HG03521 (cell line): ENCODE data around the gene CTIF.

ENCODE experiments used
- ATAC-seq: cut with Tn5 transposase; IDR thresholded peaks from one replicate; pipeline ENCODE4 v1.9.1; 2021; ENCODE audit warnings: mild to moderate bottlenecking, moderate library complexity; ENCODE audit not compliant: unreplicated experiment

CTIF gene

DNA sequence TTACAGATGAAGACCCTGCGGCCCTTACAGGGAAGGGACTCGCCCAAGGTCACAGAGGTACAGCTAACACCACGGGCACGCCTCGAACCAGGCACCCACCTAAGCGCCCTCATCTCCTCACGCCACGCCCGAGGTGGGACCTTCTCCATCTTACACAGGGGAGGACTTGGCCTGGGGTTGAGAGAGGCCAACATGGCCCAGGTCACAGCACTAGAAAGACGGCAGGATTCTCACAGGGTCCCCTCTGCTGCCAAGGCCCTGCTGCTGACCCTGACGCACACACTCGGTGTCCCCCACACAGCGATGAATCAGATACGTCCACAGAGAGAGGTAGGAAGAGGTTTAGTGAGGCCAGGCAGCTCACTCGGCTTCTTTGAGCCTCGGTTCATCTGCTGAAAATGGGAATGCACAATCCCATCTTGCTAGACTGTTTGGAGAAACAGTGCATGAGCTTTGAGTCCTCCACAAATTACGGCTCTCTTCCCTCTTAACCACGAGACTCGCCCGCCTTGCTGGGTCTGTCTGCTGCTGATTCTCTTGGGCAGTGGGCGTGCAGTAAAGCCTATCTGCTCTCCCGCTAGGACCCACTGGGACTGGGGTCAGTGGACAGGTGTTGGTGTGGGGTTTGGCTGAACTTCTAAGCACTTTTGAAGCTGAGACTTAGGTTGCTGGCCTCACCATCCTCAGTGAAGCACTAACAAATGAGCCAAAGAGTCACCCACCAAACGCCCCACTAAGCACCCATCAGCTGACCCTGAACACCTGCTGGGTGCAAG, 332.7 kb downstream of the CTIF start:
- ATAC-seq = no peak

DNA sequence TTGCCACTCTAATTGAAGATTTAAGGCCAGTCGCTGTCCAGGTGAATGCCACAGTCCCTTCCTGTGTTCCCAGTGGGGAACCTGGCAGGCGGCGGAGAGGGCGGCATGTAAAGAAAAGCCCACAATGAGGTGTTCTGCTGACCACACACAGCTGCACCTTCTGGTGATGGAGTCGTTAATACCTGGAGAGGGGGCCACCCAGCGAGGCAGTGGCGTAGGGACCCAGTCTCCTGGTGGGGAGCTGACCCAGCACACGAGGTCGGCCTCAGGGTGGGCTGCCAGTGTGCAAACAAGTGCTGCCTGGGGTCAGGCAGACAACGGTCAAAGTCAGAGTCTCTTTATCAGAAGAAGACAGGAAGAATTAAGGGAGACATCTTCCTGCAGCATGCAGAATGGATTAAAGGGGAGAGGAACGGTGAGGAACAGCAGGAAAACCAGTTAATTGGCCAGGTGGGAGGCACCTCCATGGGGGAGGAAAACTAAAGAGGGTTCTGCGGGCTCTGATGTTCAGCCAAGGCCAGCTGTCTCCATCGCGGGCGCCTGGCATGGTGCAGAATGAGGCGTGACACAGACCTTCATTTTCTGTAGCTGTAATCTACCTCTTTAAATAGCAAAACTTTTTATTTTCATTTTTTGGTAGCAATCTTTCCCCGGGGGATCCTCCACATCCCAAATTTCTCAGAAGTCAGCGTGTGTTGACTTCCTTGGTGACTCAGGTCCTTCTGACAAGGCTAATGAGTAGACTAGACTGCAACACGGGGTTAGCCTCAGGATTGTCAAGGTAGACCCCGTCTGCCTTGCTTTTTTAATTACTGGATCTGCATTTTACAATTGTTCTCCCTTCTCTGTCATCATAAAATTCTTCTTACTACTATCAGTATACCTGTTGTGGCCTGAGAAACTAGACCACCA, 333.7 kb downstream of the CTIF start:
- ATAC-seq = no peak

DNA sequence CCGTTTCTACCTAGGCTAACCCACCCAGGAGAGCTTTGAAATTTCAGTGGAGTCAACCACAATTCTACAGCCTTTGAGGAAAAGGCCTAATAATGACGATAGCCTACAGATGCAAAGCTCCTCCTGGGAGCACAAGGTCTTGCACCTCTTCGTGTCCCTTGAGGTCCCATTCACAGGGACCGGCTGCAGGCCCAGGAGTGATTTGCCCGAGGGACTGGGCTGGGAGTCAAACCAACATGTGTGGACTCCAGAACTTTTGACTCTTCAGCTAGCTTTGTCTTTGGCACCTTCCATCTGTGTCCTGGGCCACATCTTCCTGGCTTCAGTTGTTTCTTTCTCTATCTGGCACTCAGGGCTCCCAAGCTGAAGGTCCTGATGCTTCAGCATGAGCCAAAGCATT, 335.4 kb downstream of the CTIF start:
- no peak for ATAC-seq

DNA sequence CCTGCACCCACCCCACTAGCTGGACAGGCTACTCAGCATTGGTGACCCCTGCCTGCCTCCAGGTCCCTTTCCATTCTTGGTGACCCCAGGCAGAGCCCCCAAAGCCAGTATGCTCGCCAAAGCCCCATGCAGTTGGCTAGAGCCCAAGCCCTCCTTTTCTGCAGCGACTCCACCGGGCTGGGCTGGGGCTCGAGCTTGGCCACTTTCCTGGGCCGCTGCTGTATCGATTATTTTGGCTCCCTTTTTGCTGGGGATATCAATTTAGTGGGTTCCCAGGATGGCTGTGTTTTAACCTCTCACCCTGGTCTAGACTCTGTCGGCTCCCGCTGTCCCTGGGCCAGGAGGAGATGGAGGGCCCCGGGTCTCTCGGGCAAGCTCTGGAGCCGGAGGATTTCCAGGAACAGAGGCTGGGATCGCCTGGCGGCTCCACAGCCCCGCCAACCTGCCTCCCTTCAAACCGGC, 335.9 kb downstream of the CTIF start:
- ATAC-seq = no peak

DNA sequence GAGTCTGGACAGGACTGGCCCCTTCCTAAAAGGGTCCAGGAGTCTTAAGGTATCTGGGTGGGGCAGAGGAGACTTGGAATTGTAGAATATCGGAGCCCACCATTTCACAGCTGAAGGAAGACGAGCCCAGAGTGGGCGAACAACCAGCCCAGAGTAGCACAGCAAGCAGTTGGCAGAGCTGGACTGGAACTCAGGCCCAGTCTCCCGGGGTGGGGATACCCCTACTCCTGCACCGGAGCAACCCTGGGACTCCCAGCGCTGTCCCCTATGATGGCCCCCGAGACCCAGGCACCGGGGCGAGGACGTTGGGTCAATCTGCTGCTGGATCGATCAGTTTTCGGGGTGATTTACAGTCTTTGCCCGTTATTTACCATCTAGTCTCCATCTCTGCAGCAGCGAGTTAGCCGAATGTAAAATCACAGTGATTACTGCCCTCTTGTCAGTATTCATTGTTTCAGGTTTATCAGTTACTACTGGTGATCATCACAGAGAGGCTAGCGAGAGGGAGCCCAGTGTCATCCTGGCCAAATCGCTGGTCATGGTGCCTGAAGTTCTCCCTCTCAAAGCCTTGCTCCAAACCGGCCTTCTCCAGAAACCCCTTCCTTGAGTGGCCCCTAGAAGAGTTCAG, 336.6 kb downstream of the CTIF start:
- no peak for ATAC-seq

DNA sequence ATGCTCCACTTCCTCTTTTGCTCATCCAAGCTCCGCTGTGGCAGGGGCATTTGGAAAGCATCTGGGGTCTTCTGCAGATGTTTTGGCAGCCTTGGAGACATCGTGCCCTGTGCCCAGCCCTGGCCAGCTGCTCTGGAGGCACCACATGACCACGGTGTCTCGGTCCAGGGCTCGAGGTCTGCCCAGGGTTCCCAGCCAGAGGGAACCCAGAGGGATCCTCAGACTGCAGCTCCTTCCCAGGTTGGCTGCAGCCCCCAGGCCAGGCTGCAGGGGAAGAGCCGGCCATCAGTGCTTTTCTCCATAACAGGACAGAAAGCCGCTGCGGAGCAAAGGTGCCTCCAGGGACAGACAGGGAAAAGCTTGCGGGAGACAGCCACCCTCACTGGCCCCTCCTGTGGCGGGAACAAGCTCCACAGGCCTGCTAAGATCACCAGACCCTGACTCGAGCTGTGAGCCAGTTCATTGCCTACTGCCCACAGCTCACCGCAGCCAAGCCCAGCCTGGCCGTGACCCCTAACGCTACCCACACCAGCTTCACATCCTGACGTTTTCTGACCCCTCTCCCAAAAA, 337.2 kb downstream of the CTIF start:
- no peak for ATAC-seq

DNA sequence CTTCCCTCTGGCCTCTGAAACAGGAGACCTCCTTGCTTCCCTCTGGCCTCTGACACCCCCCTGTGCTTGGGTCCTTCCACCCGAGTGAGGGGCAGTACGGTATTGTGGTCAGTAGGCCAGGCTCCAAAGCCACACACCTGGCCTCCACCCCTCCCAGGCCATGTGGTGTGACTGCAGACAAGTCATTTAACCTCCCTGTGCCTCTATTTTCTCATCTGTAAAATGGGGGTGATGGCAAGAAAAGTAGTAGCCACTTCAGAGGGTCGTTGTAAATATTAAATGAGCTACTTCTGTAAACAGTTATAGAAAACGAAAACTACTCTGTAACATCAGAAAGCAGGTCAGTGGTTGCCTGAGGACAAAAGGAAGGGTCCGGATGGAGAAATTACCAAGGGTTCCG, 337.8 kb downstream of the CTIF start:
- ATAC-seq = no peak

DNA sequence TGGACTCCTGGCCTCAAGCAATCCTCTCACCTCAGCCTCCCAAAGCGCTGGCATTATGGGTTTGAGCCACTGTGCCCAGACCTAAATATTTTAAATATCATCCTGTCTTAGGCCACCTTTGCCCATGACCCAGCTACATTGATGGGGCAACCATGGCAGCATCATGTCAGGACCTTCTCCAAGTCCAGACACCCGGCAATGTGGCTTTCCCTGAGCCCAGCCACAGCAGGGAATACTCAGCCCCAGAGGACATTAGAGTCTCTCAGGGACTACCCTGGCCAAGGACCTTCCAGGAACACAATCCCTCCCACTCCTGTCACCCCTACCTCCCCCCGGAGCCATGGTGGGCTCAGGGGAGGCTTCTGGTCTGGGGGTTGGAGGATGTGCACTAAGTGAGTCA, 339.1 kb downstream of the CTIF start:
- ATAC-seq = no peak

DNA sequence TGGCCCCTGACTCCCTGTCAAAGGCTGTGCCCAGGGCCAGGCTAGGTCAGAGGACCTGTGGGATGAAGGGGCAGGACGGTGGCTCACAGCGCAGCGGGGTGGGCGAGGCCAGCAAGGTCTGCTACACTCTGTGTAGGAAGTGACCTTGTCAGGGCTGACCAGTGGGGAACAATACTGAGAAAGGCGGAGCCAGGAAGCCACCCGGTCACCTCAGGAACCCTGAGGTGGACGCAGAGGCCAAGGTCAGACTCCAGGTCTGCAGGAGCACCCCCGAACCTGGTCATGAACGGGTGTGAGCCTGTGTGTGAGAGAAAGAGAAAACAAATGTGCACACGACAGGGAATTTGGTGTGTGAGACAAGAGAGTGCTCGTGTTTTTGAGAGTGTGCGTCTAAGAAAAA, 339.6 kb downstream of the CTIF start:
- ATAC-seq = no peak

DNA sequence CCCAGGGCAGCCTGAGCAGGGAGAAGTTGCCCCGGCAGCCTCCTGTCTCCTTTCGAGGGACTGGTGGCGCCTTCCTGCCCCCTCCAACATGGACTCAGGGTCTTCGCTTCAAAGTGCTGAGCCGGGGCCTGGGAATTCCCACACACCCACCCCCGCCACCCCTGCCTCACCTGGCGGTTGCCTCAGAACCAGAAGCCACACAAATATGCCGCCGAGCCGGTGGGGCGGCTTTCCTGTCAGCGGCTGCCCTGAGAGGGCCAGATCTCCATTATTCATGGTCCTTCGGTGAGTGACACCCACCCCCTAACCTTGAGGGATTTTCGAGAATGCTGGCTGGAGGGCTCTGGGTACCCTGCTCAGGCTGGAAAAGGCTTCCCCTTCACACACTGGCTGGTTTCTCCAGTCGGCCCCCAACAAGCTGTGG, 340.2 kb downstream of the CTIF start:
- ATAC-seq = no peak

DNA sequence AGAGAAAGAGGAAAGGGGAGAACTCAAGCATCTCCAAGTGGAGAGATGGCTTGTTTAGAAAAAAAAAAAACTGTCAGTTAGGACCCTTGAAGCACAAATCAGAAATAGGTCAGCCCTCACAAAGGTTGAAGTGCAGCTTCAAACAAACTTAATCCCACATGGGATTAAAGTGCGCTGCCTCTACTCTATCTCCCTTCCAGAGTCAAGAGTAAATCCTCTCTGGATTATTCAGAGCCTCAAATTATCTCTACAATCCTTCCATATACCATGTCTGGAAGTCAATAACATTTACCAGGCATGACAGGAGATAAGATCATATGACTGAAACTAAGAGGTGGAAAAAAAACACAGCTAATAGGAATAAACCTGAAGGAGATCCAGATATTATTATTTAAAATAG, 342.1 kb downstream of the CTIF start:
- ATAC-seq = no peak

DNA sequence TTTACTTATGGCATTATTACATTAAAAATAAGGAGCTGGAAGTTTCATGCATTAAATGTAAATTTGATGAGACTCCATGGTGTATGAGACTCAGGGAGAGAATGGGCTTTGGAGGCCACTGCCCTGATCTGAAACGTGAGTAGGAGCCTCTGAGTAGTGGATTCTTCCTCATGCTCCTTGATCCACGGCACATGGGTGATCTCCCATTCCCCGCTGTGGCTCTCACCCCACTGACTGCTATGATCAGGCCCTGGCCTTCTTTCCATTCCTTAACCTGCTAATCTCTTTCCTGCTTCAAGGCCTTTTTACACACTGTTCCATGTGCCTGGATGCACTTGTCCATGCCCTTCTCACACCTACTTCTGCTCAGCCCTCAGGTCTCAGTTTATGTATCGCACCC, 343.5 kb downstream of the CTIF start:
- no peak for ATAC-seq

DNA sequence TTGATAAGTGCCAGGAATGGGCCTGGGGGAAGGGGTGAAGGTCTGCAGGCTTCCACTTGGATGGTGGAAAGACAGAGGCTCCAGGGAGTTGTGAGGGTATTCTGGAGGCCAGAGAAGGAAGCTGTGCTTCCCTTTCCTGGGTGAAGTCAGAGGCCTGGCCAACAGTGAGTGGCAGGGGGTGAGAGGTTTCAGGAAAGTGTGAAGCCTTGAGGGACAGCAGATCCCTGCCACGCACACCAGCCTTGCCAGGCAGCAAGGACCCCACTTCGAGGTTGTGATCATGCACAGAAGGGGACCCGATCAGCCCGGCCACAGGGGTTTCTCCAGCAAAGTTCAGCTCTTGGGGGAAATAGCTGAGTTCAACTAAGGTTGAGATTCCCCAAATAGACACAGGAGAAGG, 345.5 kb downstream of the CTIF start:
- ATAC-seq = no peak

DNA sequence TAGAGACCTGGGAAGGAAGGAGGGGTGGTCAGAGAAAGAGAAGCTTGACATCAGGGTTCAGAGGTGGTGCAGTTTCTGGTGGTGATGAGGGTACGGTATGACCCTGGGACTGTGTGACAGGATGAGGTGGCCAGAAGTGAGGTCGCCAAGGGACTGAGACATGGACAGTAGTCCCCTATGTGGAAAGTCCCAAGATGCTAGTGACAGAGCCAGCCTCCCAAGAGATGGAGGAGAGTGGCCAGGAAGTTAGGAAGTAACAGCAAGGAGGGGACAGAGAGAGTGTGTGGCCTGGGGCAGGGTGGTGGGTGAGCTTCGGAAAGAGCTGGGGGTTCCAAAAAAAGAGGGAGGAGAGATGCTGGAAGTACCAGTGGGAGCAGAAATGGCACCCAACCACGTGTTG, 345.9 kb downstream of the CTIF start:
- ATAC-seq = no peak

DNA sequence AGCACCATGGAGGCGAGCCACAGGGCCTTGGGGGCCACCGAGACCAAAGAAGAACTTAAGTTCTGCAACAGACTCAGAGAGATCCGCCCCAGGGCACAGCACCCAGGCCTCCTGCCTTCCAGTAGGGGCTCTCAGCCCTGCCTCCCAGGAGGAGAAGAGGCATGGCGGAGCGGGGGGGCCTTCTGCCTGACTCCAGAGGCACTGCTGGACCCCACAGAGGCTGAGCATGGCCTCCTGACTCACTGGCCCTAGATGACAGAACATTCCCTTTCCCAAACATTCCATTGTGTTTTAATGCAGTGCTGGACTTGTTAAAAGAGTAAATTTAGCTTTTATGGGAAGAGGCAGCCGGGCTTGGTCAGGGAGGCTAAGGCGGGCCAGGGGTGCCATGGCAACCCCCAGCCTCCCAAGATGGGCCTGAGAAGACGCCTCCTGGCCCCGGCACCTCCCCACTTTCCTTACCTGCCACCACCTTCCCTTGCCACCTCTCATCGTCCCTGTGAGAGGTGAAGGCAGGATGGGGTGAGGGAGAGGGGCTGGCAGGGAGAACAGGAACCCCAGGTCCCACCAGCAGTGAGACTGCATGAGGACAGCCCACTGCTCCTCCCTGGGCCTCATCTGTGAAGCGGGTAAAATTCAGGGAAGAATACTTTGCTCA, 346.6 kb downstream of the CTIF start:
- ATAC-seq = no peak

DNA sequence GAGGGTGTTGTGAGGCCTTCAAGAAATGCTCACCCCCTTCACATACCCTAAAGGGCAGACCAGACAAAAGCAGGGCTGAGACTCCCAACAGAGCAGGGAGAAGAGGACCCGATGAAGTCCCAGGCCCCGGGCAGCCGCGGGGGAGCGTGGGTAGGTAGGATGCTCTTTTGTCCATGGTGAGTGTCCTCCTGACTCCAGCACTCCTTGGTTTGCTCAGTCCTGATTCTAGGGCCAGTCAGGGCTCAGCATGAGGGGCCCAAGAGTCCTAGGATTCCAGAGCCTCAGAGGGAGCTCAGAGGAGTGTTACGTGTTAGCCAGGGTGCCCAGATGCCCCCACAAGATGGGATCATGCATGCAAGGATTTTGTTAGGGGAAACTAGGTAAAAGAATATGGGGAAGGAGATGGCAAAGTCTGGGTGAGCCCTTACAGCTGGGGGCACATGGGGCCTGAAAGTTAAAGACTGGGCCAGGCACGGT, 347.1 kb downstream of the CTIF start:
- ATAC-seq = no peak

DNA sequence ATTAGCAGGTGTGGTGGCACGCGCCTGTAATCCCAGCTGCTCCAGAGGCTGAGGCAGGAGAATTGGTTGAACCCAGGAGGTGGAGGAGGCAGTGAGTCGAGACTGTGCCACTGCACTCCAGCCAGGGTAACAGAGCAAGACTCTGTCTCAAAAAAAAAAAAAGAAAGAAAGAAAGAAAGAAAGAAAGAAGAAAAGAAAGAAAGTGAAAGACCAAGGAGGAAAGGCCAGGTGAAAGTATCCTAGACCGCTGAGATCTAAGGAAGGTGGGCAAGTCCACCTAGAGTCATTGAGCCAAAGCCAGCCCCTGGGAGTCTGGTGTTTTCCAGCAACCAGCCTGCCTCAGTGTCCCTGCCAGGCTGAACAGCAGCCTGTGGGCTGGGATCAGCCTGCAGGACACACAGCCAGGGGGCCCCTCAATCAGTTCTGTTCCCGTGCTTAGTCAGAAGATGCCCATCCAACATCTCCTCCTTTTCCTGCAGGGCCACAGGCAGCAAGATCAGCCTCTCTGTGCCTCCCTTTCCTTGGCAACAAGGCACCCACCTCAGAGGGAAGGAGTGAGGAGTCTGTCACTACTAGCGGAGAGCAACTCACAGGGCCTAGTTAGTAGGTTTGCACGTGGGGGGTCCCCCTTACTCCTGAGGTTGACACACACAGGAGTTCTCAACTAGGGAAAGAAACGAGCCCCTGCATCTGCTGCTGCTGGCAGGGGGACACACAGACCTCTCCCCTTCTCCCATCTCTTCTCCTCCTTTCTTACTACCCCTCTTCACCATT, 347.9 kb downstream of the CTIF start:
- no peak for ATAC-seq

DNA sequence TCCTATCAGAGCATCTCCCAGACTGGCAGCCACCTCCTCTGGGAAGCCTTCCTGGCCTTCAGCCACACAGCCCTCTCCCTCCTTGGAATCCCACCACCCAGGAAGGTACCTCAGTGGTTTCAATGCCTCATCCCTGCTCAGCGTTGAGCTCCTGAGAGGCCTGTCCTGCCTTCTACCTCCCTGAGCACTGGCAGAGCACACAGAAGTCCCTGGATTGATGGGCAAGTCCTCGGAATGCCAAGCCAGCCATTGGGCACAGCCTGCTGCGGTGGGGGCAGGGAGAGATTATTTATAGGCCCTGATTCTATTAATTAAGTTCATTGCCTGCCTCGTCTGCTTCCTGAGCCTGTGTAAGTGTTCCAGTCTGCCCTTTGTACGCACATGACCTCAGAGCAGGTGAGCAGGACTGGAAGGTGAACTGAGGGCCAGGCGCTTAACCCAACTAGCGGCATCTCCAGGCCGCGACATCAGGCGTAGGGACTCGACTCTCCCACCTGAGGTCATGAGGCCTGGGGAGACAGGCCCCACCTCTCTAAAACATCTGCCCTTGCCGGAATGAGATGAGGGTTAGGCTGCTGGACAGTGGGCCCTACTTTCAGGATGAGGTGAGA, 348.6 kb downstream of the CTIF start:
- no peak for ATAC-seq
